Putamen (tissue), 1 donor: ENCODE results near the gene TYRP1.

Experiments used
- DNase-seq: peaks from one replicate; pipeline ENCODE4 v3.0.0-alpha.2; 2016; ENCODE audit warnings: low spot score

TYRP1 gene

GRCh38 chr9:12735665-12736064, 42.5 kb downstream of the TYRP1 start:
- no peak for DNase-seq

- DNase-seq = no peak
Measured at GRCh38 chr9:12737871-12738270, 44.7 kb downstream of the TYRP1 start.

- no peak for DNase-seq
Measured at GRCh38 chr9:12739014-12739652, 45.9 kb downstream of the TYRP1 start.

GRCh38 chr9:12740845-12741244, 47.7 kb downstream of the TYRP1 start:
- DNase-seq = no peak

DNA sequence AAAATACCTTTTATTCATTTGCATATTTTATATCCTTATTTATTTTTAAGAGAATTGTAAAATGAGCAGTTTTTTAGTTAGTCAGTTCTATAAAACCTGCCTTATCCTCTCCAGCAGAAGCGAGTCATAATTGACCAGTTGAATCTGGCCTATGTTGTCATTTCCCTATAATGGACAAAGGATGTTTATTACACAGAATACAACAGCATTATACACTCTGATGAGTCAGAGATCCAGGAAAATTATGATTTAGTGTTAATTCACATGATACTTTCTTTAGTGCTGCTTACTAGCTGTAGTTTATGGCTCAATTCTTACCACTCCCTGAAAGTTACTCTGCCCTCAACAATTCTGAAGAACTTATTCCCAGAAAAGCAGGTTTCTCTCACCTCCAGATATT, 54.8 kb downstream of the TYRP1 start:
- DNase-seq = no peak

DNA sequence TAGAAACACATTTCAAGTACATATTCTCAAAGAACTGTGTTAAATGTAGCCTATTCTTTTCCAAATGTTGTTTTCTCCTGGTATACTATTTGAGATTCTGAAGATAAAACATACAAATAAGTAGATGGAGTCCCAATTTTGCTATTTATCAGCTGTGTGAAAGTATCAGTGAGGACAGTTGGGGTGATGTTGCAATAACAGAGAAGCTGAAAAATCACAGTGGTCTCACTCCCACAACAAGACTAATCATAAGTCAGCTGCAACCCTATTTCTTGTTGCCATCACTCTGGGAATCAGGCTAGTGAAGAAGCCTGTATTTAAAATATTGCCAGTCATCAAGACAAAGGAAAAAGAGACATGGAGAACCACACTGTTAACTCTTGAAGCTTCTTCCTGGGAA, 55.8 kb downstream of the TYRP1 start:
- DNase-seq = no peak

- DNase-seq = no peak
Measured at GRCh38 chr9:12753931-12754330, 60.7 kb downstream of the TYRP1 start.

GRCh38 chr9:12759761-12760160, 66.6 kb downstream of the TYRP1 start:
- peak; percentile 54 for DNase-seq
